Measurements from ENCODE around the gene L3HYPDH.

The L3HYPDH gene

DNA sequence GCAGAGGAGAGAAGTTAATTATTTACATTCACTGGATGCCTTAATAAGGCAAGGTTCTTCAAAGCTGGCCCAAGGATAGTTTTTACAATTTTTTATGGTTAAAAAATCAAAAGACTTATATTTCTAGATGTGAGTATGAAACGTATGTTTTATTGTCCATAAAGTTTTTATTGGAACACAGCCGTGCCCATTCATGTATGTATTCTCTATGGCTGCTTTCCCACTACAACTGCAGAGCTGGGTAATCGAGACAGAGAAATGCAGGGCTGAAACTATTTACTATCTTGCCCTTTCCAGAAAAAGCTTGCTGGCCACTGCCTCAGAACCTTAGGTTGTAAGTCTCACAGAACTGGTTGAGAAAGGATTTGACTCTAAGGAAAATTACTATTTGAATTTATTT is 16.5 kb upstream of the L3HYPDH start:
- no peak for DNase-seq (ENCODE audit: low spot score)
- no peak overlapping the region for H3K9ac ChIP-seq (ENCODE audit: low read depth, low read length, poor library complexity)
- H3K9me3 ChIP-seq (replicated peaks in 1 of 2; ENCODE audit: control insufficient read depth in 2 of 2, insufficient read depth in 1 of 2, low read depth in 1 of 2, low read length in 2 of 2) = no peaks in the 10 kb centered on the region
- H2AFZ ChIP-seq (ENCODE audit: low read length) = no peak overlapping the region
- H2AK5ac ChIP-seq (ENCODE audit: low read depth, low read length) = no peak overlapping the region
- H3K4ac ChIP-seq (ENCODE audit: low read length) = no peak overlapping the region
- H3K27me3 ChIP-seq (ENCODE audit: control insufficient read depth in 3 of 3, insufficient read depth in 3 of 3, low read depth in 1 of 3, low read length in 3 of 3) = no peaks in the 10 kb centered on the region
- no peak overlapping the region for H3K27ac ChIP-seq (replicated peaks; ENCODE audit: low read length)
- H3K4me1 ChIP-seq (ENCODE audit: control insufficient read depth in 2 of 2, insufficient read depth in 1 of 2, low read depth in 1 of 2, low read length in 2 of 2) = no peaks in the 10 kb centered on the region
- no peak overlapping the region for H2BK120ac ChIP-seq (ENCODE audit: low read depth, low read length)
- peaks cover 6 to 93% of the 10 kb centered on the region in 2 donors for H3K36me3 ChIP-seq (replicated peaks in 1 of 2; ENCODE audit: control insufficient read depth in 2 of 2, insufficient read depth in 2 of 2, low read length in 2 of 2)
- no peak overlapping the region for H2BK5ac ChIP-seq (ENCODE audit: low read length)
- no peak overlapping the region for H3K23ac ChIP-seq (ENCODE audit: low read depth, low read length, poor library complexity)
- no CpG with 5 or more reads among the region's 3 CpGs for WGBS, 2 donors (ENCODE audit: extremely low coverage in 2 of 2, insufficient read length in 2 of 2, insufficient replicate concordance in 1 of 2)
- no peak overlapping the region for H4K91ac ChIP-seq (ENCODE audit: low read depth, low read length, poor library complexity)
- H2BK15ac ChIP-seq (ENCODE audit: low read length) = no peak overlapping the region
- H3K18ac ChIP-seq (ENCODE audit: low read length) = no peak overlapping the region
- H3K4me2 ChIP-seq (ENCODE audit: insufficient read depth, low read length, poor library complexity, severe bottlenecking) = no peak overlapping the region
- H4K8ac ChIP-seq (ENCODE audit: low read depth, low read length) = no peak overlapping the region
- no peaks in the 10 kb centered on the region for H3K79me1 ChIP-seq (ENCODE audit: low read depth, low read length)
- no peak overlapping the region for H3K14ac ChIP-seq (ENCODE audit: low read length)
- no peak overlapping the region for H2BK12ac ChIP-seq (ENCODE audit: low read length)
- H3K4me3 ChIP-seq (ENCODE audit: low read length in 2 of 2) = no peak overlapping the region

DNA sequence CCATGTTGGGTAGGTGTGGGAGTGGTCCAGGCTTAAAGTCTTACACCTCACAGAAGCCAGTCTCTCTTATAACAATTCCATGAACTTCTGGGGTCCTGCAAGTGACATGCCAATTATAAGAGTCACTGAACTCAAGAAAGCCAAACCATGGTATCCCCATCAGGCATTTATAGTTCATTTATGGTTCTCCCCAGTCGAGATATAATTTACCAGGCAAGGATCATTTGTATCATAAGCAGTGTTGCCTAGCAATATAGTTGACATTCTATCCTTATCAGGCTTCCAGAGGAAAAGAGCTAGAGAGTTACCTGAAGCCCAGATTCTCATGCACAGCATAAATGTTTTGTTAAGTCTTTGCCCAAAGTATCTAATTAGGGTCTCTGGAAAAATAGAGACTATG is 8.2 kb upstream of the L3HYPDH start:
- Histone ChIP-seq H3K4me3 (ENCODE audit: low read length in 2 of 2) (no peak overlapping the region), H2AFZ (ENCODE audit: low read length) (no peak overlapping the region), H3K9me3 (replicated peaks in 1 of 2; ENCODE audit: control insufficient read depth in 2 of 2, insufficient read depth in 1 of 2, low read depth in 1 of 2, low read length in 2 of 2) (peaks cover 0 to 6% of the 10 kb centered on the region in 2 donors), H3K9ac (ENCODE audit: low read depth, low read length, poor library complexity) (no peak overlapping the region), H3K27me3 (ENCODE audit: control insufficient read depth in 3 of 3, insufficient read depth in 3 of 3, low read depth in 1 of 3, low read length in 3 of 3) (no peaks in the 10 kb centered on the region), H2BK5ac (ENCODE audit: low read length) (no peak overlapping the region), H4K91ac (ENCODE audit: low read depth, low read length, poor library complexity) (no peak overlapping the region), H3K4me1 (ENCODE audit: control insufficient read depth in 2 of 2, insufficient read depth in 1 of 2, low read depth in 1 of 2, low read length in 2 of 2) (no peaks in the 10 kb centered on the region), H3K4ac (ENCODE audit: low read length) (no peak overlapping the region), H3K23ac (ENCODE audit: low read depth, low read length, poor library complexity) (no peak overlapping the region), H3K27ac (replicated peaks; ENCODE audit: low read length) (no peak overlapping the region), H4K8ac (ENCODE audit: low read depth, low read length) (no peak overlapping the region), H2BK120ac (ENCODE audit: low read depth, low read length) (no peak overlapping the region), H3K4me2 (ENCODE audit: insufficient read depth, low read length, poor library complexity, severe bottlenecking) (no peak overlapping the region), H3K14ac (ENCODE audit: low read length) (no peak overlapping the region), H2BK15ac (ENCODE audit: low read length) (no peak overlapping the region), H3K18ac (ENCODE audit: low read length) (no peak overlapping the region), H3K79me1 (ENCODE audit: low read depth, low read length) (no peaks in the 10 kb centered on the region), H2AK5ac (ENCODE audit: low read depth, low read length) (no peak overlapping the region), H3K36me3 (replicated peaks in 1 of 2; ENCODE audit: control insufficient read depth in 2 of 2, insufficient read depth in 2 of 2, low read length in 2 of 2) (peaks cover 27 to 98% of the 10 kb centered on the region in 2 donors), H2BK12ac (ENCODE audit: low read length) (no peak overlapping the region)
- DNase-seq (ENCODE audit: low spot score) = no peak
- WGBS, 2 donors (ENCODE audit: extremely low coverage in 2 of 2, insufficient read length in 2 of 2, insufficient replicate concordance in 1 of 2) = no CpG with 5 or more reads among the region's 1 CpG

DNA sequence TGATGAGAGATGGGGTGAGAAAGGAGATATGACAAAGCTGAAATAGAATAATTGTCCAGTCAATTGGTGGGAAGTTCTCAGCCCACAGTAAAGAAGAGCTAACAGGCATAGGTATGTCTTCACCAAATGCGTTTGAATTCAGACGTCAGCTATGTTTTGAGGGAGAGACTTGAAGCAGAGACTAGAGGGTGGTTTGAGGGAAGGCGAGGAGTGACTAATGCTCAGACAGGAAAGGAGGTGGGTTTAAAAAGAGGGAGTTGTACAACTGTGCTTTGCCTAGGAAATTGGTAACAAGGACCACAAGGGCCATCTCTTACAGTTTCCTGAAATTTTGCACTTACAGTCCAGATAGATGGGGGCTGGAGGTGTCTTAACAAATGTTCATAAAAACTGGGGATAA is 6.5 kb upstream of the L3HYPDH start:
- H3K4me2 ChIP-seq (ENCODE audit: insufficient read depth, low read length, poor library complexity, severe bottlenecking) = no peak overlapping the region
- H2BK12ac ChIP-seq (ENCODE audit: low read length) = no peak overlapping the region
- no peak overlapping the region for H3K9ac ChIP-seq (ENCODE audit: low read depth, low read length, poor library complexity)
- no peak overlapping the region for H3K4me3 ChIP-seq (ENCODE audit: low read length in 2 of 2)
- H2BK120ac ChIP-seq (ENCODE audit: low read depth, low read length) = no peak overlapping the region
- no peak overlapping the region for H3K4ac ChIP-seq (ENCODE audit: low read length)
- DNase-seq (ENCODE audit: low spot score) = no peak
- H4K91ac ChIP-seq (ENCODE audit: low read depth, low read length, poor library complexity) = no peak overlapping the region
- H2AK5ac ChIP-seq (ENCODE audit: low read depth, low read length) = no peak overlapping the region
- no peak overlapping the region for H2BK15ac ChIP-seq (ENCODE audit: low read length)
- H4K8ac ChIP-seq (ENCODE audit: low read depth, low read length) = no peak overlapping the region
- no peaks in the 10 kb centered on the region for H3K4me1 ChIP-seq (ENCODE audit: control insufficient read depth in 2 of 2, insufficient read depth in 1 of 2, low read depth in 1 of 2, low read length in 2 of 2)
- H3K23ac ChIP-seq (ENCODE audit: low read depth, low read length, poor library complexity) = no peak overlapping the region
- H3K18ac ChIP-seq (ENCODE audit: low read length) = no peak overlapping the region
- H3K27ac ChIP-seq (replicated peaks; ENCODE audit: low read length) = no peak overlapping the region
- peaks cover 27 to 95% of the 10 kb centered on the region in 2 donors for H3K36me3 ChIP-seq (replicated peaks in 1 of 2; ENCODE audit: control insufficient read depth in 2 of 2, insufficient read depth in 2 of 2, low read length in 2 of 2)
- no CpG with 5 or more reads among the region's 3 CpGs for WGBS, 2 donors (ENCODE audit: extremely low coverage in 2 of 2, insufficient read length in 2 of 2, insufficient replicate concordance in 1 of 2)
- no peaks in the 10 kb centered on the region for H3K79me1 ChIP-seq (ENCODE audit: low read depth, low read length)
- peaks cover 0 to 13% of the 10 kb centered on the region in 2 donors for H3K9me3 ChIP-seq (replicated peaks in 1 of 2; ENCODE audit: control insufficient read depth in 2 of 2, insufficient read depth in 1 of 2, low read depth in 1 of 2, low read length in 2 of 2)
- no peak overlapping the region for H2BK5ac ChIP-seq (ENCODE audit: low read length)
- no peak overlapping the region for H3K14ac ChIP-seq (ENCODE audit: low read length)
- no peaks in the 10 kb centered on the region for H3K27me3 ChIP-seq (ENCODE audit: control insufficient read depth in 3 of 3, insufficient read depth in 3 of 3, low read depth in 1 of 3, low read length in 3 of 3)
- H2AFZ ChIP-seq (ENCODE audit: low read length) = no peak overlapping the region

DNA sequence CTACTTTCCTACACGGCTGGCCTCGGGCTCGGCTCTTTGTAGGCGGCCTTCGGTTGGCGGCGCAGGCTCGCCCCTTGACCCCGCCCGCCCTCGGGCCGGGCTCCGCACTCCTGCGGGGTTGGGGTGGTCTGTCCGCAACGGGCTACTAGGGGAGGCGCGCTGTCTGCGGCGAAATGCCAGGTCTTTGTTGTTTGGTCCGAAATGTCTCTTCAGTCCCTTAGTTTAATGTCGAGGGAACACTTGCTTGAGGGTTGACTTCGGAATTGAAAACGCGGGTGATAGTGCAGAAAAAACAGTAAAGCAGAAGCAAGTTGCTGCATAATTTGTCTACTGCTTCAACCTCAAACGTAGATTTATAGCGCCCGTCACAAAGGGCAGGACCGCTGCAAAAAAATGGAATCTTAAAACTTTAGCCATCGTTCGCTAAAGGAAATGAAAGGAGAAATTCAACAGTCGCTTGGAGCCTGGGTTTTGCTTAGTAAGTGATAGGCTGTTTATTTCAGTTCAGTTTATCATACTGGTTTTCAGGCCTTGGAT is 499 bp upstream of the L3HYPDH start:
- peak overlapping the region; percentile 54 for H2BK15ac ChIP-seq (ENCODE audit: low read length)
- WGBS, 2 donors (ENCODE audit: extremely low coverage in 2 of 2, insufficient read length in 2 of 2, insufficient replicate concordance in 1 of 2) = no CpG with 5 or more reads among the region's 32 CpGs
- peaks cover 11 to 43% of the 10 kb centered on the region in 2 donors for H3K36me3 ChIP-seq (replicated peaks in 1 of 2; ENCODE audit: control insufficient read depth in 2 of 2, insufficient read depth in 2 of 2, low read length in 2 of 2)
- H2AK5ac ChIP-seq (ENCODE audit: low read depth, low read length) = no peak overlapping the region
- peak overlapping the region; percentile 32 for H3K14ac ChIP-seq (ENCODE audit: low read length)
- H2BK12ac ChIP-seq (ENCODE audit: low read length) = no peak overlapping the region
- H3K79me1 ChIP-seq (ENCODE audit: low read depth, low read length) = peaks cover 9% of the 10 kb centered on the region
- H3K9ac ChIP-seq (ENCODE audit: low read depth, low read length, poor library complexity) = peak overlapping the region; percentile 57
- H3K4ac ChIP-seq (ENCODE audit: low read length) = no peak overlapping the region
- peak overlapping the region; percentile 96 for H3K18ac ChIP-seq (ENCODE audit: low read length)
- DNase-seq (ENCODE audit: low spot score) = no peak
- no peak overlapping the region for H4K8ac ChIP-seq (ENCODE audit: low read depth, low read length)
- peaks cover 0 to 7% of the 10 kb centered on the region in 2 donors for H3K9me3 ChIP-seq (replicated peaks in 1 of 2; ENCODE audit: control insufficient read depth in 2 of 2, insufficient read depth in 1 of 2, low read depth in 1 of 2, low read length in 2 of 2)
- H4K91ac ChIP-seq (ENCODE audit: low read depth, low read length, poor library complexity) = no peak overlapping the region
- peak overlapping the region; percentile 94 for H3K27ac ChIP-seq (replicated peaks; ENCODE audit: low read length)
- H3K4me1 ChIP-seq (ENCODE audit: control insufficient read depth in 2 of 2, insufficient read depth in 1 of 2, low read depth in 1 of 2, low read length in 2 of 2) = peaks cover 4 to 8% of the 10 kb centered on the region in 2 donors
- peak overlapping the region; percentile 99 for H3K23ac ChIP-seq (ENCODE audit: low read depth, low read length, poor library complexity)
- H3K27me3 ChIP-seq (ENCODE audit: control insufficient read depth in 3 of 3, insufficient read depth in 3 of 3, low read depth in 1 of 3, low read length in 3 of 3) = peaks cover 0 to 2% (median 0%) of the 10 kb centered on the region in 3 experiments
- H3K4me2 ChIP-seq (ENCODE audit: insufficient read depth, low read length, poor library complexity, severe bottlenecking) = peak overlapping the region; percentile 48
- peak overlapping the region; percentile 94 for H2BK5ac ChIP-seq (ENCODE audit: low read length)
- peak overlapping the region; percentile 70 to 99 for H3K4me3 ChIP-seq (ENCODE audit: low read length in 2 of 2)
- H2BK120ac ChIP-seq (ENCODE audit: low read depth, low read length) = no peak overlapping the region
- H2AFZ ChIP-seq (ENCODE audit: low read length) = peak overlapping the region; percentile 98
